SK-N-MC (cell line): Measurements from ENCODE around the gene TCERG1L.

Experiments
- EZH2 ChIP-seq: fragments of 200-600 bp; sonication (generic); IDR thresholded peaks from one replicate; pipeline ENCODE4 v1.6.1; 2017; ENCODE audit warnings: antibody characterized with exemption
- FOXP2 ChIP-seq: optimal IDR thresholded peaks from 2 replicates; pipeline ENCODE3; 2011; ENCODE audit warnings: mild to moderate bottlenecking, moderate library complexity; ENCODE audit not compliant: insufficient read depth; ENCODE audit errors: extremely low read length, control extremely low read depth
- POLR2AphosphoS5 ChIP-seq: IDR thresholded peaks from 2 replicates; pipeline ENCODE4 v1.6.1; 2012; ENCODE audit warnings: mild to moderate bottlenecking, low read depth, low read length, borderline replicate concordance

DNA sequence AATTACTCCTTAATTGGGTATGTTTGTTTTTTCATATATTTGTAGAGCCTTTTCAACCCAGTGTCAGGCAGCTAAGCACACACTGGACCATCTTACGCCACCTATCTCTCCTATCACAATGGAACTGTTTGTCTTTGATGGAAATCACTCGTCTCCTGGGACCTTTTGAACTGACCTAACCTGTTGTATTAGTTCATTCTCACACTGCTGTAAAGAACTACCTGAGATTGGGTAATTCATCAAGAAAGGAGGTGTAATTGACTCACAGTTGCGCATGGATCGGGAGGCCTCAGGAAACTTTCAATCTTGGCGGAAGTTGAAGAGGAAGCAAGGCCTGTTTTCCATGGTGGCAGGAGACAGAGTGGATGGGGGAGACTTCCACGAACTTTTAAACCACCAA, 182.0 kb downstream of the TCERG1L start:
- TF ChIP-seq FOXP2 (no peak), EZH2 (no peak), POLR2AphosphoS5 (no peak)
